Stomach (tissue), 9 donors: ENCODE measurements around the gene VEGFC. TPM values are rescaled to one million over a fixed set of nuclear protein-coding genes. Genes with fewer than 3 reads are reported as not detected.

Experiments
- DNase-seq, 2 donors: peaks; one replicate each; pipeline versions ENCODE4 v3.0.0 to v3.0.0-alpha.2; 2013 to 2019
- H3K27ac ChIP-seq, 5 donors: fragments of 200-600 bp in 4 of 5; sonication (generic) in 4 of 5; one replicate each; pipeline ENCODE4 v1.5.1; 2013 to 2019; ENCODE audit warnings: mild to moderate bottlenecking in 1 of 5, moderate library complexity in 1 of 5
- H3K27me3 ChIP-seq, 3 donors: fragments of 200-600 bp; sonication (generic); one replicate each; pipeline ENCODE4 v1.5.1; 2017 to 2019; ENCODE audit warnings: mixed run types in 1 of 3
- H3K36me3 ChIP-seq, 4 donors: fragments of 200-600 bp; sonication (generic); 1 replicate in 3 of 4; 2 replicates in 1 of 4; pipeline ENCODE4 v1.5.1; 2016 to 2019
- H3K4me1 ChIP-seq, 4 donors: fragments of 200-600 bp; sonication (generic); one replicate each; pipeline ENCODE4 v1.5.1; 2016 to 2019
- H3K4me3 ChIP-seq, 4 donors: fragments of 200-600 bp; sonication (generic) in 3 of 4; one replicate each; pipeline ENCODE4 v1.5.1; 2016 to 2019; ENCODE audit warnings: mild to moderate bottlenecking in 1 of 4
- H3K9me3 ChIP-seq, 4 donors: fragments of 200-600 bp; sonication (generic); one replicate each; pipeline ENCODE4 v1.5.1; 2016 to 2019
- EP300 ChIP-seq: sonication (generic); formaldehyde crosslinking; IDR thresholded peaks from one replicate; pipeline ENCODE4 v1.6.1; 2017; ENCODE audit warnings: antibody characterized with exemption
- POLR2A ChIP-seq, 4 donors: fragments of 450-650 bp; IDR thresholded peaks; one replicate each; pipeline ENCODE4 v1.6.1; 2016; ENCODE audit warnings: antibody characterized with exemption in 4 of 4, control low read depth in 2 of 4, mild to moderate bottlenecking in 1 of 4, moderate library complexity in 1 of 4
- POLR2AphosphoS5 ChIP-seq, 3 donors: sonication (generic); formaldehyde crosslinking; IDR thresholded peaks; one replicate each; pipeline ENCODE4 v1.6.1; 2016; ENCODE audit warnings: antibody characterized with exemption in 3 of 3
- WGBS, 5 donors: extraction: QIAGEN DNeasy Blood & Tissue Kit in 3 of 5; methylation state at CpG; one replicate each; pipeline versions ENCODE4 v1.1.5 to v1.1.7; 2013 to 2018; 5-methylcytosine and 5-hydroxymethylcytosine counted together
- intact Hi-C: fragments of 100-400 bp; cut with DNase I; formaldehyde crosslinking; loops from one replicate; pipeline ENCODE4 v1.15.1; 2023; ENCODE audit warnings: low total_unique reads
- polyA plus RNA-seq, 3 donors: library from polyadenylated mRNA; stranded (reverse); fragments of 200-250 nt; gene quantifications; one replicate each; pipeline ENCODE4 v1.2.3, GENCODE V29; 2013
- total RNA-seq, 5 donors: library from RNA; depleted of rRNA; stranded (reverse); fragments of >200 nt; gene quantifications; one replicate each; pipeline versions ENCODE4 v1.1.0 to v1.2.3, GENCODE V29; 2014 to 2016
- TF ChIP-seq, protein P1 (sequence below), 7 experiments: fragments of 450-650 bp in 4 of 7; fragments of 200-600 bp in 3 of 7; sonication (generic) in 3 of 7; IDR thresholded peaks; one replicate each; pipeline ENCODE4 v1.5.1; 2016 to 2019; ENCODE audit warnings: antibody characterized with exemption in 7 of 7, control low read depth in 2 of 7, mild to moderate bottlenecking in 1 of 7
- donor health status: healthy with polysubstance abuse.
- donor health status: Bipolar disorder and iron deficiency.
- donor health status: healthy.

The VEGFC gene
- total and polyA plus RNA-seq, 8 donors, result 0.45 to 6.4 (median 1.3) TPM; not detected in 2

DNA sequence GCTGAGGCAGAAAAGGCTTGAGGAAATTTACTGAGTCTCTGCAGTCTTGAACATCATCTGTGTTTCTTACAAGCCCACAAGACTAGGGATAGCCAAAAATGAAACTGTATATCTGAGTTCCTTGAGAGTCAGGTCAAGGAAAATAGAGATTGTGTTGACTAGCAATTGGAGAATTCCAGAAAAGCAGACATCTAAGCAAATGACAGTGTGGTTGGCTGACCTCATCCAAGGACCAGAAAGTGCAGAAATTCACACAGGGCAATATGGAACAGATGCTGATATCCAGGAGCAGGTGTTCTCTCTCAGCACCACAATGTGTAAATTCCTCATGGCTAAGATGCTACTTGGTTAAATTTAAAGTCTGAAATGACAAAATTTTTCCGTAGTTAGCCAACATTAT lies 146.4 kb downstream of the VEGFC start:
- intact Hi-C loops, result no loop called here
- no peak overlapping the region for H3K27ac ChIP-seq

DNA sequence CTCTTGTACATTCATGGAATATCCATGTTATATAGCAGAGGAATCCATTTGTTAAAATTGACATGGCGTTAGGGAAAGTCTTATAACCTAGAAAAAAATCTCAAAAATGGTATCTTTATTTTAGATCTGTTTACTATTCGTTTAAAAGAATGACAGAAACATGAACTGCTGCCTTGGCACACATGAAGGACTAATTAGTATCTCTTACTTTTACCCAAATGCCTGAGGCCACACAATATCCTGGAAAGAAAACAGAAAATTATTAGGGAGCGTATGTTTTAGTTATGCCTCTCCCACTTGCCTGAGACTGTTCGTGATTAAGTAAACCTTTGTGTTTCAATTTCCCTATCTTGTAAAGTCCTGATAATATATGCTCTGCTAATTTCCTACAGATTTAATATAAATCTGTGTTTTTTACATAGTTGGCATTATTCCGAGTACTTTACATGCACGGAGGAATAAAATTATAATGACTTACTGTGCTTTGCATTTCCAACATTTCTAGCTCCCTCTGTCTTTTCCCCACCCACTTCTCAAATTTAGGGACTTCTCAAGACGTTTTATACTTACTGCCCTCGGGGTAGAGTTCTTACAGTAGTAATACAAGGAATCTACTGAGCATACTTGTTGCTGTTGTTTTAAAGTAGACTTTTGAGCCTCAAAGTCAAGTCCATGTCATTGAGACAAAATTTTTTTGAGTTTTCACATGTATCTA lies 147.3 kb downstream of the VEGFC start:
- no peaks in the 10 kb centered on the region for H3K27me3 ChIP-seq
- intact Hi-C loops, result no loop called here
- TF ChIP-seq, protein P1, sequence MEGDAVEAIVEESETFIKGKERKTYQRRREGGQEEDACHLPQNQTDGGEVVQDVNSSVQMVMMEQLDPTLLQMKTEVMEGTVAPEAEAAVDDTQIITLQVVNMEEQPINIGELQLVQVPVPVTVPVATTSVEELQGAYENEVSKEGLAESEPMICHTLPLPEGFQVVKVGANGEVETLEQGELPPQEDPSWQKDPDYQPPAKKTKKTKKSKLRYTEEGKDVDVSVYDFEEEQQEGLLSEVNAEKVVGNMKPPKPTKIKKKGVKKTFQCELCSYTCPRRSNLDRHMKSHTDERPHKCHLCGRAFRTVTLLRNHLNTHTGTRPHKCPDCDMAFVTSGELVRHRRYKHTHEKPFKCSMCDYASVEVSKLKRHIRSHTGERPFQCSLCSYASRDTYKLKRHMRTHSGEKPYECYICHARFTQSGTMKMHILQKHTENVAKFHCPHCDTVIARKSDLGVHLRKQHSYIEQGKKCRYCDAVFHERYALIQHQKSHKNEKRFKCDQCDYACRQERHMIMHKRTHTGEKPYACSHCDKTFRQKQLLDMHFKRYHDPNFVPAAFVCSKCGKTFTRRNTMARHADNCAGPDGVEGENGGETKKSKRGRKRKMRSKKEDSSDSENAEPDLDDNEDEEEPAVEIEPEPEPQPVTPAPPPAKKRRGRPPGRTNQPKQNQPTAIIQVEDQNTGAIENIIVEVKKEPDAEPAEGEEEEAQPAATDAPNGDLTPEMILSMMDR (IDR thresholded peaks at IDR 0.05), result no peak
- TF ChIP-seq POLR2AphosphoS5 (IDR thresholded peaks at IDR 0.05) (no peak), POLR2A (IDR thresholded peaks at IDR 0.05) (no peak), EP300 (no peak)
- DNase-seq, result no peak
- no peaks in the 10 kb centered on the region for H3K4me1 ChIP-seq
- H3K36me3 ChIP-seq, result no peaks in the 10 kb centered on the region
- no peak overlapping the region for H3K27ac ChIP-seq
- WGBS, 5 donors, result 67 to 71% (median 67%) methylated on average over 8 of the region's 8 CpGs
- no peaks in the 10 kb centered on the region for H3K9me3 ChIP-seq
- H3K4me3 ChIP-seq, result no peak overlapping the region

More for the DNA sequence above, 146.4 kb downstream of the VEGFC start:
- DNase-seq, result no peak
- 74 to 90% (median 77%) methylated on average over 1 of the region's 1 CpG for WGBS, 5 donors
- H3K4me1 ChIP-seq, result no peaks in the 10 kb centered on the region
- no peak for TF ChIP-seq POLR2AphosphoS5 (IDR thresholded peaks at IDR 0.05)
- TF ChIP-seq, protein P1 (IDR thresholded peaks at IDR 0.05), result no peak
- TF ChIP-seq EP300, result no peak
- no peak for TF ChIP-seq POLR2A (IDR thresholded peaks at IDR 0.05)
- no peak overlapping the region for H3K4me3 ChIP-seq
- H3K9me3 ChIP-seq, result no peaks in the 10 kb centered on the region
- H3K36me3 ChIP-seq, result no peaks in the 10 kb centered on the region
- H3K27me3 ChIP-seq, result no peaks in the 10 kb centered on the region

DNA sequence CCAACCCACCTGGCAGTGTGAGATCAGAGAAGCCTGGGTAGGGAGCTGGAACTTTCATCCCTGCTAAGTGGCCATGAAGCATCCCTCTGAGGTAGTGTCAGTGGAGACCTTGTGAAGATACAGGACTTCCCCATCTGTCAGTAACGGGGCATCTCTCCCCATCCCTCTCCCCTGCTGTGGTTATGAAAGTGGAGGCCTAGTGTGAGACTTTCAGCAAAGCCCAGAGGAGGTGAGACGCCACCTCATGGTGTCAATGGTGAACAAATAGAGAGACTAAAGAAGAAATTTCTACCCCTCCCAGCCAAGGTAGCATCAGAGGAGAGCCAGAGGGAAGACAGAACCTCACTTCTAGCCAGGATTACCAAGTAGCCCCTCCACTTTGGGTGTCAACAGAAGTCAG lies 150.2 kb downstream of the VEGFC start:
- Histone ChIP-seq H3K36me3 (no peaks in the 10 kb centered on the region), H3K27me3 (no peaks in the 10 kb centered on the region), H3K4me3 (no peak overlapping the region), H3K9me3 (no peaks in the 10 kb centered on the region), H3K4me1 (no peaks in the 10 kb centered on the region), H3K27ac (no peak overlapping the region)
- 37 to 65% (median 48%) methylated on average over 2 of the region's 2 CpGs for WGBS, 5 donors
- no peak for DNase-seq
- intact Hi-C loops, result no loop called here
- TF ChIP-seq POLR2AphosphoS5 (IDR thresholded peaks at IDR 0.05), result no peak
- TF ChIP-seq, protein P1 (IDR thresholded peaks at IDR 0.05), result no peak
- no peak for TF ChIP-seq POLR2A (IDR thresholded peaks at IDR 0.05)
- TF ChIP-seq EP300, result no peak

DNA sequence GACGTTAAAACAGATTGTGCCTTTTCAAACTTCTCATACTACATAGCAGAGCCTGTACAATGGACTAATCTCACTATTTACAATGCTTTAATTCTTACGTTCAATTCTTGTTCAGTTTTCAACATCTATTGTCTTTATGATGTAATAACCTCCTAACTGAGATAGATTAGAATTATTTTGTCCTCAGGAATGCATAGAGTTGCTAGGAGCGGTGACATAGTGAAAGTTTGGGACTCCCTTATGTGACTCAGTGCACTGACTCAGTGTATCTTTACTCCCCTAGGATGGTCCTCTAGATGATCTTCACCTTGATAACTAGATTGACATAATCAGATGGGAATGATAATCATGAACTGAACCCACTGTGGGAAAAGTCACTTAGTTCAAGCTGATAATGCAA lies 151.5 kb downstream of the VEGFC start:
- WGBS, 5 donors, result 69 to 80% (median 75%) methylated on average over 3 of the region's 3 CpGs
- intact Hi-C loops, result no loop called here
- H3K27ac ChIP-seq, result no peak overlapping the region
- no peaks in the 10 kb centered on the region for H3K9me3 ChIP-seq
- H3K27me3 ChIP-seq, result no peaks in the 10 kb centered on the region
- H3K36me3 ChIP-seq, result no peaks in the 10 kb centered on the region
- TF ChIP-seq POLR2A (IDR thresholded peaks at IDR 0.05) (no peak), POLR2AphosphoS5 (IDR thresholded peaks at IDR 0.05) (no peak), EP300 (no peak)
- TF ChIP-seq, protein P1 (IDR thresholded peaks at IDR 0.05), result no peak
- H3K4me1 ChIP-seq, result no peaks in the 10 kb centered on the region
- no peak for DNase-seq
- H3K4me3 ChIP-seq, result no peak overlapping the region
